ENCODE data around the gene PPM1F. TPM values are rescaled to one million over a fixed set of nuclear protein-coding genes. Genes with fewer than 3 reads are reported as not detected.

The PPM1F gene
- total and polyA plus RNA-seq, 2 donors (not counting 1 experiment from before 2014, with no cell fraction given) = 18.1 to 30.0 TPM

- 94% methylated on average over 3 of the region's 8 CpGs for WGBS (ENCODE audit: insufficient coverage)
- no peak for TF ChIP-seq CTCF (IDR thresholded peaks at IDR 0.05)
- no peak for TF ChIP-seq EZH2 (IDR thresholded peaks at IDR 0.05; ENCODE audit: borderline replicate concordance, insufficient read depth, low read depth, low read length, poor library complexity, severe bottlenecking)
- no peaks in the 10 kb centered on the region for H3K79me2 ChIP-seq (ENCODE audit: control insufficient read depth, insufficient read depth, low read length)
Observed at GRCh38 chr22:21894799-21895198, 57.8 kb downstream of the PPM1F start.

GRCh38 chr22:21889251-21889990, 63.2 kb downstream of the PPM1F start:
- Histone ChIP-seq H3K9ac (ENCODE audit: low read length) (no peak overlapping the region), H3K79me2 (ENCODE audit: control insufficient read depth, insufficient read depth, low read length) (no peaks in the 10 kb centered on the region), H4K20me1 (ENCODE audit: control insufficient read depth, insufficient read depth, low read length, poor library complexity, severe bottlenecking) (no peaks in the 10 kb centered on the region), H3K4me2 (replicated peaks; ENCODE audit: low read depth, low read length, poor library complexity, severe bottlenecking) (no peak overlapping the region), H3K36me3 (replicated peaks in 1 of 2; ENCODE audit: control extremely low read depth in 1 of 2, control insufficient read depth in 1 of 2, extremely low read depth in 1 of 2, insufficient read depth in 2 of 2, low read length in 1 of 2) (no peaks in the 10 kb centered on the region), H3K4me3 (ENCODE audit: control extremely low read depth in 1 of 5, extremely low read depth in 1 of 5, insufficient read depth in 1 of 5, low read depth in 2 of 5, low read length in 4 of 5) (no peak overlapping the region), H3K27me3 (replicated peaks in 1 of 4; ENCODE audit: control extremely low read depth in 1 of 4, control insufficient read depth in 3 of 4, insufficient read depth in 4 of 4, low read length in 3 of 4) (no peaks in the 10 kb centered on the region), H3K4me1 (ENCODE audit: control insufficient read depth in 2 of 2, insufficient read depth in 2 of 2, low read length in 2 of 2) (no peaks in the 10 kb centered on the region), H2AFZ (ENCODE audit: insufficient read depth, low read depth, low read length, poor library complexity, severe bottlenecking) (no peak overlapping the region), H3K9me3 (ENCODE audit: control extremely low read depth in 1 of 3, control insufficient read depth in 2 of 3, insufficient read depth in 1 of 3, low read length in 2 of 3) (no peaks in the 10 kb centered on the region), H3K27ac (ENCODE audit: low read length in 2 of 2) (no peak overlapping the region)
- Mint-ChIP-seq H3K4me3 (no peak overlapping the region), H3K9me3 (ENCODE audit: insufficient read depth) (no peaks in the 10 kb centered on the region), H3K27ac (no peak overlapping the region), H3K27me3 (peaks cover 4% of the 10 kb centered on the region), H3K4me1 (no peaks in the 10 kb centered on the region)
- ChIA-PET POLR2A (no interaction called here), CTCF (no interaction called here)
- TF ChIP-seq EZH2 (IDR thresholded peaks at IDR 0.05; ENCODE audit: borderline replicate concordance, insufficient read depth, low read depth, low read length, poor library complexity, severe bottlenecking) = no peak
- no peak for TF ChIP-seq CTCF (IDR thresholded peaks at IDR 0.05)
- 93% methylated on average over 8 of the region's 10 CpGs for WGBS (ENCODE audit: insufficient coverage)
- intact Hi-C loops (cut with micrococcal nuclease) = no loop called here
- ATAC-seq (ENCODE audit: low read depth) (no peak), DNase-seq (no peak)

More at GRCh38 chr22:21894799-21895198, 57.8 kb downstream of the PPM1F start:
- no peaks in the 10 kb centered on the region for H3K4me1 ChIP-seq (ENCODE audit: control insufficient read depth in 2 of 2, insufficient read depth in 2 of 2, low read length in 2 of 2)
- Mint-ChIP-seq H3K4me1 (no peaks in the 10 kb centered on the region), H3K9me3 (ENCODE audit: insufficient read depth) (no peaks in the 10 kb centered on the region), H3K27me3 (no peaks in the 10 kb centered on the region), H3K27ac (no peak overlapping the region), H3K4me3 (no peak overlapping the region)
- H3K4me3 ChIP-seq (ENCODE audit: control extremely low read depth in 1 of 5, extremely low read depth in 1 of 5, insufficient read depth in 1 of 5, low read depth in 2 of 5, low read length in 4 of 5) = no peak overlapping the region
- CTCF ChIA-PET = no interaction called here
- no peak overlapping the region for H2AFZ ChIP-seq (ENCODE audit: insufficient read depth, low read depth, low read length, poor library complexity, severe bottlenecking)
- ATAC-seq (ENCODE audit: low read depth) (no peak), DNase-seq (no peak)
- H3K27me3 ChIP-seq (replicated peaks in 1 of 4; ENCODE audit: control extremely low read depth in 1 of 4, control insufficient read depth in 3 of 4, insufficient read depth in 4 of 4, low read length in 3 of 4) = no peaks in the 10 kb centered on the region
- no peaks in the 10 kb centered on the region for H3K36me3 ChIP-seq (replicated peaks in 1 of 2; ENCODE audit: control extremely low read depth in 1 of 2, control insufficient read depth in 1 of 2, extremely low read depth in 1 of 2, insufficient read depth in 2 of 2, low read length in 1 of 2)
- no peaks in the 10 kb centered on the region for H3K9me3 ChIP-seq (ENCODE audit: control extremely low read depth in 1 of 3, control insufficient read depth in 2 of 3, insufficient read depth in 1 of 3, low read length in 2 of 3)
- no peaks in the 10 kb centered on the region for H4K20me1 ChIP-seq (ENCODE audit: control insufficient read depth, insufficient read depth, low read length, poor library complexity, severe bottlenecking)
- no peak overlapping the region for H3K9ac ChIP-seq (ENCODE audit: low read length)
- no peak overlapping the region for H3K27ac ChIP-seq (ENCODE audit: low read length in 2 of 2)
- POLR2A ChIA-PET = no interaction called here
- intact Hi-C loops (cut with micrococcal nuclease) = no loop called here
- H3K4me2 ChIP-seq (replicated peaks; ENCODE audit: low read depth, low read length, poor library complexity, severe bottlenecking) = no peak overlapping the region

Data from B cell (primary cell).